OCI-LY1 (cell line): ENCODE data around the gene TMOD3.
"Not testable (repeated sequence)": the region's sequence is repeated elsewhere in the genome, so short reads cannot be mapped to it uniquely, and the experiment has no call there.

Experiments used
- H2AFZ ChIP-seq: fragments of 200-600 bp; sonication (generic), shearing (Covaris generic); 2 replicates; pipeline ENCODE4 v1.6.0; 2014; ENCODE audit warnings: antibody characterized with exemption, mild to moderate bottlenecking, low read length
- H3F3A ChIP-seq: fragments of 200-600 bp; sonication (generic), shearing (Covaris generic); 2 replicates; pipeline ENCODE4 v1.6.0; 2014; ENCODE audit warnings: mild to moderate bottlenecking, antibody characterized with exemption, low read length, moderate library complexity; ENCODE audit not compliant: insufficient read depth
- H3K27ac ChIP-seq: fragments of 200-600 bp; sonication (generic); 2 replicates; pipeline ENCODE4 v1.5.1; 2014; ENCODE audit warnings: low read length, mixed run types, mild to moderate bottlenecking, low read depth; ENCODE audit not compliant: poor library complexity, severe bottlenecking
- H3K27me3 ChIP-seq: fragments of 200-600 bp; sonication (generic); 2 replicates; pipeline ENCODE4 v1.6.0; 2014; ENCODE audit warnings: antibody characterized with exemption, mild to moderate bottlenecking, low read length, moderate library complexity; ENCODE audit not compliant: insufficient read depth
- H3K36me3 ChIP-seq: fragments of 200-600 bp; sonication (generic); 2 replicates; pipeline ENCODE4 v1.6.1; 2014; ENCODE audit warnings: mild to moderate bottlenecking, antibody characterized with exemption, low read length, moderate library complexity, mixed read lengths; ENCODE audit not compliant: insufficient read depth
- H3K4me1 ChIP-seq: fragments of 200-600 bp; sonication (generic); 2 replicates; pipeline ENCODE4 v1.5.1; 2014; ENCODE audit warnings: mild to moderate bottlenecking, low read length, moderate library complexity; ENCODE audit not compliant: insufficient read depth, severe bottlenecking
- H3K4me2 ChIP-seq: fragments of 200-600 bp; sonication (generic), shearing (Covaris generic); 2 replicates; pipeline ENCODE4 v1.6.1; 2014; ENCODE audit warnings: low read length
- H3K4me3 ChIP-seq: fragments of 200-600 bp; sonication (generic); 2 replicates; pipeline ENCODE4 v1.5.1; 2014; ENCODE audit warnings: low read length, low read depth, mild to moderate bottlenecking, mixed read lengths; ENCODE audit not compliant: poor library complexity, severe bottlenecking
- H3K79me2 ChIP-seq: fragments of 200-600 bp; shearing (Covaris generic); 2 replicates; pipeline ENCODE4 v1.6.1; 2016; ENCODE audit warnings: mixed run types, low read length, mixed read lengths; ENCODE audit not compliant: insufficient read depth
- H3K9ac ChIP-seq: fragments of 200-600 bp; sonication (generic), shearing (Covaris generic); 2 replicates; pipeline ENCODE4 v1.6.1; 2014; ENCODE audit warnings: mild to moderate bottlenecking, low read length, mixed read lengths
- H3K9me2 ChIP-seq: fragments of 200-600 bp; sonication (generic), shearing (Covaris generic); 2 replicates; pipeline ENCODE4 v1.6.1; 2014; ENCODE audit warnings: low read depth, mild to moderate bottlenecking, low read length, mixed read lengths
- H3K9me3 ChIP-seq: fragments of 200-600 bp; shearing (Covaris generic); 2 replicates; pipeline ENCODE4 v1.6.1; 2014; ENCODE audit warnings: low read length, mixed read lengths
- H4K20me1 ChIP-seq: fragments of 200-600 bp; sonication (generic), shearing (Covaris generic); 2 replicates; pipeline ENCODE4 v1.6.0; 2016; ENCODE audit warnings: mild to moderate bottlenecking, low read length; ENCODE audit not compliant: insufficient read depth
- EZH2 ChIP-seq: fragments of 200-600 bp; sonication (generic), shearing (Covaris generic); IDR thresholded peaks from 2 replicates; pipeline ENCODE4 v1.8.0; 2017; ENCODE audit warnings: borderline replicate concordance, mixed run types, mild to moderate bottlenecking, antibody characterized with exemption, low read length, moderate library complexity, mixed read lengths
- TF ChIP-seq, protein P1 (sequence below): fragments of 200-600 bp; sonication (generic), shearing (Covaris generic); IDR thresholded peaks from 2 replicates; pipeline ENCODE4 v1.5.1; 2017; ENCODE audit warnings: mild to moderate bottlenecking, antibody characterized with exemption, low read length, moderate library complexity, mixed read lengths

The TMOD3 gene

DNA sequence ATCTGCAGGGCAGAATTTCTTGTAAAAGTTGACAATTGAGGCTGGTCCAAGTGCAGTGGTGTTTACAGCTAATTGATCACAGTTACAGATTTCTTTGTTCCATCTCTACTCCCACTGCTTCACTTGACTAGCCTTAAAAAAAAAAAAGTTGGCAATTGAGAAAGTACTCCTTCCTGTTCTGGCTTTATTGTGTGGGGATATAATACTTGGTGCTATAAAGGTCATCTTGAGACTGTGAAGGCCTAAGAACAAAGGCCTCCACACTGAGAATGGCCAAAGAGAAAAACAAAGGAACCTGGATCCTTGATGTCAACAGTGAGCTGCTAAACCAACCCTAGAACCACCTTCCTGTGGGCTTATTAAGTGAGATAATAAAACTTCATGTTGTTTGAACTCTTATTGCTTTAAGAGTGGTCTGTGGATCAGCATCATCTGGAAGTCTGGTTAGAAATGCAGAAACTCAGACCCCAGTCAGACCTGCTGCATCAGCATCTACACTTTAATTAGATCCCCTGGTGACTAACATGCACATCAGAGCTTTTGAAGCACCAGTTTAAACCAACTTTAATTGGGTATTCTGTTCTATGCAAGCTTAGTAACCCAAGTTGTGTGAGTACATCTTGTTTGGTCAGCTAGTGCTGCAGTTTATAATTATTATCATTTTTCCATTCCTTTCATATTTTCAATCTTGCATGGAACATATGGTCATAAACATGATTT, 55.2 kb downstream of the TMOD3 start:
- Histone ChIP-seq H3K27me3 (no peaks in the 10 kb centered on the region), H3K9me2 (no peaks in the 10 kb centered on the region), H3K36me3 (peaks cover 24% of the 10 kb centered on the region), H3K4me2 (no peak overlapping the region), H4K20me1 (no peaks in the 10 kb centered on the region), H3K9me3 (no peaks in the 10 kb centered on the region), H3K4me1 (no peaks in the 10 kb centered on the region), H3K79me2 (no peaks in the 10 kb centered on the region), H3K9ac (no peak overlapping the region), H2AFZ (no peak overlapping the region), H3F3A (no peaks in the 10 kb centered on the region), H3K27ac (no peak overlapping the region), H3K4me3 (no peak overlapping the region)
- TF ChIP-seq, protein P1, sequence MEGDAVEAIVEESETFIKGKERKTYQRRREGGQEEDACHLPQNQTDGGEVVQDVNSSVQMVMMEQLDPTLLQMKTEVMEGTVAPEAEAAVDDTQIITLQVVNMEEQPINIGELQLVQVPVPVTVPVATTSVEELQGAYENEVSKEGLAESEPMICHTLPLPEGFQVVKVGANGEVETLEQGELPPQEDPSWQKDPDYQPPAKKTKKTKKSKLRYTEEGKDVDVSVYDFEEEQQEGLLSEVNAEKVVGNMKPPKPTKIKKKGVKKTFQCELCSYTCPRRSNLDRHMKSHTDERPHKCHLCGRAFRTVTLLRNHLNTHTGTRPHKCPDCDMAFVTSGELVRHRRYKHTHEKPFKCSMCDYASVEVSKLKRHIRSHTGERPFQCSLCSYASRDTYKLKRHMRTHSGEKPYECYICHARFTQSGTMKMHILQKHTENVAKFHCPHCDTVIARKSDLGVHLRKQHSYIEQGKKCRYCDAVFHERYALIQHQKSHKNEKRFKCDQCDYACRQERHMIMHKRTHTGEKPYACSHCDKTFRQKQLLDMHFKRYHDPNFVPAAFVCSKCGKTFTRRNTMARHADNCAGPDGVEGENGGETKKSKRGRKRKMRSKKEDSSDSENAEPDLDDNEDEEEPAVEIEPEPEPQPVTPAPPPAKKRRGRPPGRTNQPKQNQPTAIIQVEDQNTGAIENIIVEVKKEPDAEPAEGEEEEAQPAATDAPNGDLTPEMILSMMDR: no peak
- no peak for TF ChIP-seq EZH2

DNA sequence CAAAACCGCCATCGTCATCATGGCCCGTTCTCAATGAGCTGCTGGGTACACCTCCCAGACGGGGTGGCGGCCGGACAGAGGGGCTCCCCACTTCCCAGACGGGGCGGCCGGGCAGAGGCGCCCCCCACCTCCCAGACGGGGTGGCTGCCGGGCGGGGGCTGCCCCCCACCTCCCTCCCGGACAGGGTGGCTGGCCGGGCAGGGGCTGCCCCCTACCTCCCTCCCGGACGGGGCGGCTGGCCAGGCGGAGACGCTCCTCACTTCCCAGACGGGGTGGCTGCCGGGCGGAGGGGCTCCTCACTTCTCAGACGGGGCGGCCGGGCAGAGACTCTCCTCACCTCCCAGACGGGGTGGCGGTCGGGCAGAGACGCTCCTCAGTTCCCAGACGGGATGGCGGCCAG, 56.3 kb downstream of the TMOD3 start:
- H3K9me3 ChIP-seq, H3F3A ChIP-seq, H3K4me2 ChIP-seq, H3K9me2 ChIP-seq, H3K27me3 ChIP-seq, H3K27ac ChIP-seq, H2AFZ ChIP-seq, H4K20me1 ChIP-seq, H3K4me3 ChIP-seq, H3K79me2 ChIP-seq, H3K4me1 ChIP-seq, H3K9ac ChIP-seq: not testable (repeated sequence)
- peaks cover 23% of the 10 kb centered on the region for H3K36me3 ChIP-seq

DNA sequence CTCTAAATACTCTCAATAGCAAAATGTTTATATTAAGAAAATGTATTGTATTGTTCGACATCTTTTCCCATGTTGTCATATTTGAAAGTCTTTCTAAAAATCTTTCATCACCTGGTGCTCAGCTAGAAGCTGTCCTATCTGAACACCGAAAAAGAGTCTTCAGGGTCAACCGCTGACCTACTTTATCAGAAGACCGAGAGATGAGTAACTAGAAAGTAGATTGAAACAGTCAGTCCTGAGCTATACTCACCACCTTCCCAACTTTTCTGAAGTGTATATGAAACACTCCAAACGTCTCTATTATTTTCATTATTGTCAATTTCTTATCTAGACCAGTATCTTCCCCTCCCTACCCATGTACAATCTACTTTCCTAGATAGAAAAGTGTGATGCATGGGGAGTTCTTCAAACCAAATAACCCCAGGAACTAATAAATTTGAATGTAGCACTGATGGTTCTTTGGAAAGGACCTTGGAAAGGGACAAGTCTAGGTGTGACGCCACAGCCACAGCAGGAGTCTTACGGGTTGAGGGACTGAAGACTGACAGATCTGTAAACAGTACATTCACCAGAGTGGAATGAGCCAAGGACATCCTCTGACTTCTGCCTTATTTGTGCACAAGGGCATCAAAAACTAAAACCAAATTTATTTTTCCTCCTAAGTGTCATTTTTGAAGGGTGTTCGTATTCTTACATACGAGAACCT, 58.6 kb downstream of the TMOD3 start:
- no peaks in the 10 kb centered on the region for H3K27me3 ChIP-seq
- no peak overlapping the region for H3K4me2 ChIP-seq
- H3K9me3 ChIP-seq: no peaks in the 10 kb centered on the region
- H3K27ac ChIP-seq: no peak overlapping the region
- H3K9me2 ChIP-seq: no peaks in the 10 kb centered on the region
- H2AFZ ChIP-seq: no peak overlapping the region
- no peaks in the 10 kb centered on the region for H3K79me2 ChIP-seq
- H3K36me3 ChIP-seq: peaks cover 23% of the 10 kb centered on the region
- H3K4me1 ChIP-seq: no peaks in the 10 kb centered on the region
- no peaks in the 10 kb centered on the region for H4K20me1 ChIP-seq
- H3K4me3 ChIP-seq: no peak overlapping the region
- TF ChIP-seq EZH2: no peak
- TF ChIP-seq, protein P1: no peak
- H3K9ac ChIP-seq: no peak overlapping the region
- no peaks in the 10 kb centered on the region for H3F3A ChIP-seq
